CD14-positive monocyte (primary cell): ENCODE data around the gene CCDC122. TPM values are rescaled to one million over a fixed set of nuclear protein-coding genes. Genes with fewer than 3 reads are reported as not detected.
A peak's percentile ranks its signal among the peaks of the same experiment; 100 is the strongest.

ENCODE experiments used
- DNase-seq, 3 donors: peaks; one replicate each; pipeline ENCODE4 v3.0.0-alpha.2; 2011 to 2022
- H2AFZ ChIP-seq: 2 replicates; pipeline ENCODE4 v1.6.0; 2012; ENCODE audit warnings: mild to moderate bottlenecking, low read depth, low read length, inconsistent platforms; ENCODE audit not compliant: insufficient read depth, poor library complexity, severe bottlenecking
- H3K27ac ChIP-seq, 2 donors: 1 replicate in 1 of 2; 2 replicates in 1 of 2; pipeline ENCODE4 v1.5.1; 2012 to 2013; ENCODE audit warnings: low read length in 2 of 2, control low read depth in 1 of 2, inconsistent platforms in 1 of 2, low read depth in 1 of 2, mild to moderate bottlenecking in 1 of 2
- H3K27me3 ChIP-seq, 2 donors: one replicate each; pipeline versions ENCODE4 v1.6.0 to v1.6.1; 2011 to 2013; ENCODE audit warnings: low read length in 2 of 2; ENCODE audit not compliant: control insufficient read depth in 2 of 2, insufficient read depth in 2 of 2
- H3K36me3 ChIP-seq, 2 donors: replicated peaks in 1 of 2; 1 replicate in 1 of 2; 2 replicates in 1 of 2; pipeline versions ENCODE4 v1.5.1 to v1.6.1; 2012 to 2013; ENCODE audit warnings: low read length in 2 of 2, control low read depth in 1 of 2, inconsistent platforms in 1 of 2, mild to moderate bottlenecking in 1 of 2; ENCODE audit not compliant: insufficient read depth in 2 of 2, control insufficient read depth in 1 of 2
- H3K4me1 ChIP-seq, 2 donors: 1 replicate in 1 of 2; 2 replicates in 1 of 2; pipeline versions ENCODE4 v1.5.1 to v1.6.1; 2012 to 2013; ENCODE audit warnings: low read length in 2 of 2, control low read depth in 1 of 2, inconsistent platforms in 1 of 2, mild to moderate bottlenecking in 1 of 2, moderate library complexity in 1 of 2; ENCODE audit not compliant: insufficient read depth in 2 of 2, control insufficient read depth in 1 of 2
- H3K4me2 ChIP-seq: replicated peaks from 2 replicates; pipeline ENCODE3; 2012; ENCODE audit warnings: low read length, moderate library complexity, mild to moderate bottlenecking; ENCODE audit not compliant: poor library complexity, severe bottlenecking; ENCODE audit errors: extremely low read depth
- H3K4me3 ChIP-seq, 3 experiments: fragments of 200-600 bp in 1 of 3; sonication (generic) in 1 of 3; replicated peaks in 1 of 3; 1 replicate in 2 of 3; 2 replicates in 1 of 3; pipeline ENCODE4 v1.5.1; 2011 to 2013; ENCODE audit warnings: low read length in 3 of 3, mild to moderate bottlenecking in 3 of 3, control low read depth in 2 of 3, low read depth in 2 of 3, inconsistent platforms in 1 of 3, moderate library complexity in 1 of 3
- H3K79me2 ChIP-seq: 2 replicates; pipeline ENCODE4 v1.6.0; 2012; ENCODE audit warnings: mild to moderate bottlenecking, control low read depth, inconsistent platforms, low read length, moderate library complexity; ENCODE audit not compliant: insufficient read depth
- H3K9ac ChIP-seq: 2 replicates; pipeline ENCODE4 v1.6.0; 2017; ENCODE audit warnings: low read length, mild to moderate bottlenecking; ENCODE audit not compliant: insufficient read depth, poor library complexity, severe bottlenecking
- H3K9me3 ChIP-seq, 2 donors: replicated peaks in 1 of 2; 1 replicate in 1 of 2; 2 replicates in 1 of 2; pipeline versions ENCODE4 v1.5.1 to v1.6.1; 2012 to 2013; ENCODE audit warnings: low read length in 2 of 2, control low read depth in 1 of 2; ENCODE audit not compliant: control insufficient read depth in 1 of 2, insufficient read depth in 1 of 2
- H4K20me1 ChIP-seq: 2 replicates; pipeline ENCODE4 v1.6.0; 2012; ENCODE audit warnings: mild to moderate bottlenecking, low read length, control low read depth, moderate library complexity; ENCODE audit not compliant: insufficient read depth
- H3K27ac Mint-ChIP-seq, 7 donors: one replicate each; pipeline ENCODE4 v1.8.0; 2020; ENCODE audit warnings: mild to moderate bottlenecking in 7 of 7, mixed read lengths in 7 of 7, moderate library complexity in 6 of 7, inconsistent platforms in 2 of 7
- H3K27me3 Mint-ChIP-seq, 3 donors: one replicate each; pipeline ENCODE4 v1.8.0; 2021 to 2022; ENCODE audit warnings: low read depth in 3 of 3, mild to moderate bottlenecking in 3 of 3, mixed read lengths in 3 of 3, moderate library complexity in 3 of 3, inconsistent platforms in 1 of 3
- H3K36me3 Mint-ChIP-seq, 2 donors: one replicate each; pipeline ENCODE4 v1.8.0; 2020; ENCODE audit warnings: mixed read lengths in 2 of 2, inconsistent platforms in 1 of 2, mild to moderate bottlenecking in 1 of 2
- H3K4me1 Mint-ChIP-seq: one replicate; pipeline ENCODE4 v1.8.0; 2020; ENCODE audit warnings: mild to moderate bottlenecking, mixed read lengths
- H3K4me3 Mint-ChIP-seq, 2 donors: one replicate each; pipeline ENCODE4 v1.8.0; 2020; ENCODE audit warnings: mild to moderate bottlenecking in 2 of 2, mixed read lengths in 2 of 2, moderate library complexity in 1 of 2
- H3K9me3 Mint-ChIP-seq, 7 donors: one replicate each; pipeline ENCODE4 v1.8.0; 2020 to 2022; ENCODE audit warnings: mixed read lengths in 7 of 7, mild to moderate bottlenecking in 6 of 7, moderate library complexity in 6 of 7, inconsistent platforms in 2 of 7
- CTCF ChIP-seq: fragments of 200-600 bp; IDR thresholded peaks from one replicate; pipeline ENCODE4 v1.8.0; 2022; ENCODE audit warnings: antibody characterized with exemption, mild to moderate bottlenecking
- WGBS: methylation state at CpG from one replicate; pipeline ENCODE4 v1.1.5; 2013; ENCODE audit warnings: missing lambda C conversion rate; ENCODE audit not compliant: insufficient coverage; 5-methylcytosine and 5-hydroxymethylcytosine counted together
- intact Hi-C, 2 donors: fragments of 100-400 bp; cut with micrococcal nuclease; formaldehyde crosslinking; loops; one replicate each; pipeline versions ENCODE4 v1.15.0 to v1.15.1; 2023
- polyA plus RNA-seq, 3 donors: library from polyadenylated mRNA; depleted of rRNA in 1 of 3; unstranded in 2 of 3; stranded (reverse) in 1 of 3; fragments of 300-500 nt in 2 of 3; fragments of >200 nt in 1 of 3; fragmentation: Illumina TruSeq in 2 of 3; gene quantifications; 1 replicate in 2 of 3; 2 replicates in 1 of 3; pipeline ENCODE4 v1.2.3, GENCODE V29; 2012 to 2021

CCDC122 gene
- polyA plus RNA-seq, 3 donors: 0.16 to 8.0 (median 0.52) TPM

GRCh38 chr13:43916828-43917227 is 37.3 kb upstream of the CCDC122 start:
- no peaks in the 10 kb centered on the region for H3K36me3 ChIP-seq
- peaks cover 85 to 93% (median 86%) of the 10 kb centered on the region in 3 donors for H3K27me3 Mint-ChIP-seq
- H3K27ac ChIP-seq: no peak overlapping the region
- no peak overlapping the region for H3K4me2 ChIP-seq
- no peak for DNase-seq
- peaks cover 0 to 4% of the 10 kb centered on the region in 2 donors for H3K36me3 Mint-ChIP-seq
- H3K4me1 ChIP-seq: no peaks in the 10 kb centered on the region
- no peaks in the 10 kb centered on the region for H3K79me2 ChIP-seq
- TF ChIP-seq CTCF: no peak
- H3K9me3 ChIP-seq: peaks cover 0 to 7% of the 10 kb centered on the region in 2 donors
- intact Hi-C loops: loop anchor here (10.0 kb wide), 2 partner anchors 128 to 138 kb away; no protein-coding TSS in a partner anchor
- H3K9me3 Mint-ChIP-seq: peaks cover 0 to 4% (median 2%) of the 10 kb centered on the region in 7 donors
- H3K4me3 Mint-ChIP-seq: peak overlapping the region in 1 of 2 donors; percentile 67
- no peak overlapping the region for H3K27ac Mint-ChIP-seq
- no peaks in the 10 kb centered on the region for H3K4me1 Mint-ChIP-seq
- H3K27me3 ChIP-seq: peaks cover 97 to 99% of the 10 kb centered on the region in 2 donors
- H4K20me1 ChIP-seq: no peaks in the 10 kb centered on the region
- WGBS: 80% methylated on average over 2 of the region's 2 CpGs
- no peak overlapping the region for H3K9ac ChIP-seq
- no peak overlapping the region for H3K4me3 ChIP-seq
- no peak overlapping the region for H2AFZ ChIP-seq

- H3K36me3 Mint-ChIP-seq: peaks cover 0 to 6% of the 10 kb centered on the region in 2 donors
- Histone ChIP-seq H3K9ac (no peak overlapping the region), H3K27me3 (peaks cover 92 to 99% of the 10 kb centered on the region in 2 donors), H3K4me2 (no peak overlapping the region), H3K27ac (no peak overlapping the region), H3K4me3 (no peak overlapping the region), H3K36me3 (no peaks in the 10 kb centered on the region), H2AFZ (no peak overlapping the region), H3K79me2 (no peaks in the 10 kb centered on the region), H3K9me3 (peaks cover 0 to 7% of the 10 kb centered on the region in 2 donors), H3K4me1 (no peaks in the 10 kb centered on the region), H4K20me1 (no peaks in the 10 kb centered on the region)
- peaks cover 81 to 92% (median 83%) of the 10 kb centered on the region in 3 donors for H3K27me3 Mint-ChIP-seq
- no peak for TF ChIP-seq CTCF
- no CpG with 5 or more reads among the region's 6 CpGs for WGBS
- H3K9me3 Mint-ChIP-seq: peaks cover 0 to 6% (median 3%) of the 10 kb centered on the region in 7 donors
- peak overlapping the region in 1 of 2 donors; percentile 67 for H3K4me3 Mint-ChIP-seq
- intact Hi-C loops: loop anchor here (10.0 kb wide), 2 partner anchors 129 to 139 kb away; no protein-coding TSS in a partner anchor
- no peak for DNase-seq
- H3K27ac Mint-ChIP-seq: no peak overlapping the region
- H3K4me1 Mint-ChIP-seq: peaks cover 6% of the 10 kb centered on the region
These were observed 35.9 kb upstream of the CCDC122 start for GRCh38 chr13:43915451-43915850.
